A549 treated with ZK216348 at 1 μM for 4 hours (cell line): ENCODE results near the gene SLC24A4. TPM values are rescaled to one million over a fixed set of nuclear protein-coding genes. Genes with fewer than 3 reads are reported as not detected.

Source experiments
- total RNA-seq: library from RNA; stranded (reverse); fragments of 200-300 nt; extraction: Qiagen RNA extraction; gene quantifications from 5 replicates; pipeline ENCODE4 v1.2.3, GENCODE V29; 2022; ENCODE audit warnings: low read depth

The SLC24A4 gene
- 0.10 to 0.22 TPM (median 0.21 TPM) in 5 replicates for total RNA-seq

GRCh38 chr14:92323011-92323915 is at the start of gene SLC24A4:
SLC24A4 (plus strand) TSS chr14:92323165; CDS start chr14:92323831, 666 bp downstream.

GRCh38 chr14:92513204-92513965 is 190.4 kb downstream of the SLC24A4 start, which contains the start of gene RIN3:
RIN3 (plus strand) TSS chr14:92513781; CDS start chr14:92513933, 152 bp downstream.

Other genes starting within 250 kb of the SLC24A4 start
- 22.3 to 45.5 TPM (median 25.9 TPM) in 5 replicates for gene ATXN3, start 216.6 kb upstream of the SLC24A4 start, total RNA-seq
- gene NDUFB1, start 201.5 kb upstream of the SLC24A4 start, total RNA-seq, result 311 to 394 TPM (median 340 TPM) in 5 replicates
- 31.4 to 41.6 TPM (median 39.7 TPM) in 5 replicates for gene CPSF2, start 201.2 kb upstream of the SLC24A4 start, total RNA-seq
- gene RIN3, start 190.6 kb downstream of the SLC24A4 start, total RNA-seq, result 14.5 to 26.1 TPM (median 24.4 TPM) in 5 replicates